ENCODE data around the gene DDA1. TPM values are rescaled to one million over a fixed set of nuclear protein-coding genes. Genes with fewer than 3 reads are reported as not detected.

The DDA1 gene
- total and polyA plus RNA-seq, 2 of the 13 experiments (the other 11 are each of a cell fraction or from before 2014, with no cell fraction given): 24.5 to 26.0 TPM

- TF ChIP-seq MED13 (CRISPR knock-in tag; IDR thresholded peaks at IDR 0.05): peak; percentile 46; the same call in 1 of the 2 replicates
- TF ChIP-seq ZNF776 (CRISPR knock-in tag; IDR thresholded peaks at IDR 0.05): peak; percentile 66; the same call in 1 of the 2 replicates
- TF ChIP-seq, protein P1, sequence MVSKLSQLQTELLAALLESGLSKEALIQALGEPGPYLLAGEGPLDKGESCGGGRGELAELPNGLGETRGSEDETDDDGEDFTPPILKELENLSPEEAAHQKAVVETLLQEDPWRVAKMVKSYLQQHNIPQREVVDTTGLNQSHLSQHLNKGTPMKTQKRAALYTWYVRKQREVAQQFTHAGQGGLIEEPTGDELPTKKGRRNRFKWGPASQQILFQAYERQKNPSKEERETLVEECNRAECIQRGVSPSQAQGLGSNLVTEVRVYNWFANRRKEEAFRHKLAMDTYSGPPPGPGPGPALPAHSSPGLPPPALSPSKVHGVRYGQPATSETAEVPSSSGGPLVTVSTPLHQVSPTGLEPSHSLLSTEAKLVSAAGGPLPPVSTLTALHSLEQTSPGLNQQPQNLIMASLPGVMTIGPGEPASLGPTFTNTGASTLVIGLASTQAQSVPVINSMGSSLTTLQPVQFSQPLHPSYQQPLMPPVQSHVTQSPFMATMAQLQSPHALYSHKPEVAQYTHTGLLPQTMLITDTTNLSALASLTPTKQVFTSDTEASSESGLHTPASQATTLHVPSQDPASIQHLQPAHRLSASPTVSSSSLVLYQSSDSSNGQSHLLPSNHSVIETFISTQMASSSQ (IDR thresholded peaks at IDR 0.05; ENCODE audit: low read depth): no peak
- TF ChIP-seq, protein P1 (CRISPR knock-in tag; IDR thresholded peaks at IDR 0.05; ENCODE audit: borderline replicate concordance): no peak; the same call in 1 of the 2 replicates
- peak; percentile 80 for TF ChIP-seq AGO2 (optimal IDR thresholded peaks at IDR 0.05; ENCODE audit: low read depth, low read length)
- TF ChIP-seq SNAI1 (CRISPR knock-in tag; IDR thresholded peaks at IDR 0.05; ENCODE audit: borderline replicate concordance): no peak
- TF ChIP-seq ZNF646 (CRISPR knock-in tag; IDR thresholded peaks at IDR 0.05): no peak
- TF ChIP-seq ZNF501 (CRISPR knock-in tag; IDR thresholded peaks at IDR 0.05): peak; percentile 71; the same call in 1 of the 2 replicates
- no peak for TF ChIP-seq ZNF562 (CRISPR knock-in tag; IDR thresholded peaks at IDR 0.05; ENCODE audit: borderline replicate concordance)
- TF ChIP-seq NR2F1 (CRISPR knock-in tag; IDR thresholded peaks at IDR 0.05): no peak
- TF ChIP-seq, protein P2, sequence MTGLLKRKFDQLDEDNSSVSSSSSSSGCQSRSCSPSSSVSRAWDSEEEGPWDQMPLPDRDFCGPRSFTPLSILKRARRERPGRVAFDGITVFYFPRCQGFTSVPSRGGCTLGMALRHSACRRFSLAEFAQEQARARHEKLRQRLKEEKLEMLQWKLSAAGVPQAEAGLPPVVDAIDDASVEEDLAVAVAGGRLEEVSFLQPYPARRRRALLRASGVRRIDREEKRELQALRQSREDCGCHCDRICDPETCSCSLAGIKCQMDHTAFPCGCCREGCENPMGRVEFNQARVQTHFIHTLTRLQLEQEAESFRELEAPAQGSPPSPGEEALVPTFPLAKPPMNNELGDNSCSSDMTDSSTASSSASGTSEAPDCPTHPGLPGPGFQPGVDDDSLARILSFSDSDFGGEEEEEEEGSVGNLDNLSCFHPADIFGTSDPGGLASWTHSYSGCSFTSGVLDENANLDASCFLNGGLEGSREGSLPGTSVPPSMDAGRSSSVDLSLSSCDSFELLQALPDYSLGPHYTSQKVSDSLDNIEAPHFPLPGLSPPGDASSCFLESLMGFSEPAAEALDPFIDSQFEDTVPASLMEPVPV (CRISPR knock-in tag; IDR thresholded peaks at IDR 0.05): peak; percentile 84; the same call in 1 of the 2 replicates
- no peak for TF ChIP-seq IKZF4 (CRISPR knock-in tag; IDR thresholded peaks at IDR 0.05; ENCODE audit: borderline replicate concordance, low read depth, not compliant biosample characterization)
- 0 out of 2 replicates have a peak, but pooled peaks have one; percentile 9 for TF ChIP-seq ZNF607 (CRISPR knock-in tag; IDR thresholded peaks at IDR 0.05; ENCODE audit: borderline replicate concordance)
- TF ChIP-seq HOXD1 (CRISPR knock-in tag; IDR thresholded peaks at IDR 0.05): no peak; the same call in 1 of the 2 replicates
These were observed 3.7 kb upstream of the DDA1 start, which contains the start of gene MRPL34 (continued) for GRCh38 chr19:17305517-17306284.
